ENCODE results near the gene SNU13. TPM values are rescaled to one million over a fixed set of nuclear protein-coding genes. Genes with fewer than 3 reads are reported as not detected.
A peak's percentile ranks its signal among the peaks of the same experiment; 100 is the strongest.
"Not testable (repeated sequence)": the region's sequence is repeated elsewhere in the genome, so short reads cannot be mapped to it uniquely, and the experiment has no call there.

The SNU13 gene
- total and polyA plus RNA-seq, 5 experiments from 2014 or later = 117 to 309 (median 226) TPM

- DNase-seq (no peak), ATAC-seq (no peak)
- Mint-ChIP-seq H3K4me3 (no peak overlapping the region), H3K27me3 (no peaks in the 10 kb centered on the region), H3K4me1 (peaks cover 14 to 35% (median 18%) of the 10 kb centered on the region in 4 donors), H3K27ac (peak overlapping the region in 7 of 10 donors; percentile 32 to 73 (median 57)), H3K36me3 (peaks cover 0 to 67% (median 6%) of the 10 kb centered on the region in 3 donors), H3K9me3 (no peaks in the 10 kb centered on the region)
- POLR2A ChIA-PET = no interaction called here
These were observed 13.8 kb downstream of the SNU13 start for GRCh38 chr22:41674846-41675340.

- peaks cover 9 to 33% (median 11%) of the 10 kb centered on the region in 4 donors for H3K4me1 Mint-ChIP-seq
- DNase-seq = no peak
- POLR2A ChIA-PET = no interaction called here
- peaks cover 0 to 51% (median 2%) of the 10 kb centered on the region in 3 donors for H3K36me3 Mint-ChIP-seq
- peak overlapping the region in 7 of 10 donors; percentile 7 to 68 (median 31) for H3K27ac Mint-ChIP-seq
- H3K4me3 Mint-ChIP-seq = no peak overlapping the region
- H3K9me3 Mint-ChIP-seq = no peaks in the 10 kb centered on the region
- H3K27me3 Mint-ChIP-seq = no peaks in the 10 kb centered on the region
- peak in 1 of 2 donors; percentile 22 for ATAC-seq
These were observed 15.7 kb downstream of the SNU13 start for GRCh38 chr22:41672780-41673509.

GRCh38 chr22:41672096-41672495 lies 16.6 kb downstream of the SNU13 start:
- Mint-ChIP-seq H3K36me3 (peaks cover 0 to 45% (median 2%) of the 10 kb centered on the region in 3 donors), H3K4me1 (peaks cover 8 to 32% (median 10%) of the 10 kb centered on the region in 4 donors)
- DNase-seq, H3K27me3 Mint-ChIP-seq, ATAC-seq, H3K9me3 Mint-ChIP-seq, H3K27ac Mint-ChIP-seq, H3K4me3 Mint-ChIP-seq: not testable (repeated sequence)
- POLR2A ChIA-PET = interaction anchor here (0.8 kb wide), 1 partner anchor 128 kb away, joined by 4 read pairs; the partner anchor contains the start of gene CCDC134

GRCh38 chr22:41668971-41669911 lies 19.4 kb downstream of the SNU13 start:
- Mint-ChIP-seq H3K4me3 (peak overlapping the region in 1 of 10 donors; percentile 36), H3K36me3 (peaks cover 0 to 31% (median 0%) of the 10 kb centered on the region in 3 donors), H3K27ac (peak overlapping the region in 9 of 10 donors; percentile 2 to 69 (median 60)), H3K27me3 (no peaks in the 10 kb centered on the region), H3K4me1 (peaks cover 5 to 24% (median 11%) of the 10 kb centered on the region in 4 donors), H3K9me3 (no peaks in the 10 kb centered on the region)
- no peak for DNase-seq
- ATAC-seq = no peak
- POLR2A ChIA-PET = interaction anchor here (0.6 to 1.6 kb wide), 3 partner anchors 13 to 296 kb away, joined by 3 to 4 read pairs (median 3); partner anchors contain the start of gene SNU13

GRCh38 chr22:41664951-41665350 lies 23.7 kb downstream of the SNU13 start:
- no peak for ATAC-seq
- Mint-ChIP-seq H3K36me3 (peaks cover 0 to 49% (median 19%) of the 10 kb centered on the region in 3 donors), H3K9me3 (no peaks in the 10 kb centered on the region), H3K4me1 (peaks cover 9 to 16% (median 11%) of the 10 kb centered on the region in 4 donors), H3K27ac (peak overlapping the region in 4 of 10 donors; percentile 68 to 80 (median 72)), H3K4me3 (no peak overlapping the region), H3K27me3 (no peaks in the 10 kb centered on the region)
- no peak for DNase-seq
- POLR2A ChIA-PET = interaction anchor here (0.6 to 3.5 kb wide), 3 partner anchors 23 to 281 kb away, joined by 3 to 35 read pairs (median 9); partner anchors contain the start of gene SNU13

- POLR2A ChIA-PET = interaction anchor here (0.6 kb wide), 1 partner anchor 281 kb away, joined by 3 read pairs; no protein-coding TSS in a partner anchor
- no peak for ATAC-seq
- Mint-ChIP-seq H3K9me3 (no peaks in the 10 kb centered on the region), H3K27me3 (no peaks in the 10 kb centered on the region), H3K4me3 (no peak overlapping the region), H3K27ac (peak overlapping the region in 6 of 10 donors; percentile 25 to 80 (median 63)), H3K36me3 (peaks cover 0 to 53% (median 19%) of the 10 kb centered on the region in 3 donors), H3K4me1 (peaks cover 9 to 16% (median 11%) of the 10 kb centered on the region in 4 donors)
- no peak for DNase-seq
These were observed 24.2 kb downstream of the SNU13 start for GRCh38 chr22:41664490-41664889.

GRCh38 chr22:41663594-41663993 lies 25.1 kb downstream of the SNU13 start:
- POLR2A ChIA-PET = interaction anchor here (0.7 kb wide), 1 partner anchor 192 kb away, joined by 3 read pairs; no protein-coding TSS in a partner anchor
- Mint-ChIP-seq H3K36me3 (peaks cover 0 to 62% (median 22%) of the 10 kb centered on the region in 3 donors), H3K27ac (peak overlapping the region in 7 of 10 donors; percentile 11 to 80 (median 43)), H3K4me1 (peaks cover 9 to 12% (median 10%) of the 10 kb centered on the region in 4 donors)
- not testable (repeated sequence) for ATAC-seq, H3K9me3 Mint-ChIP-seq, H3K4me3 Mint-ChIP-seq, H3K27me3 Mint-ChIP-seq, DNase-seq

- peak overlapping the region in 4 of 10 donors; percentile 28 to 79 (median 60) for H3K27ac Mint-ChIP-seq
- no peaks in the 10 kb centered on the region for H3K9me3 Mint-ChIP-seq
- DNase-seq (no peak), ATAC-seq (no peak)
- H3K4me1 Mint-ChIP-seq = peaks cover 2 to 7% (median 2%) of the 10 kb centered on the region in 4 donors
- H3K36me3 Mint-ChIP-seq = peaks cover 0 to 80% (median 22%) of the 10 kb centered on the region in 3 donors
- POLR2A ChIA-PET = no interaction called here
- H3K27me3 Mint-ChIP-seq = no peaks in the 10 kb centered on the region
- no peak overlapping the region for H3K4me3 Mint-ChIP-seq
These were observed 27.0 kb downstream of the SNU13 start for GRCh38 chr22:41661713-41662112.

GRCh38 chr22:41661088-41661487 lies 27.6 kb downstream of the SNU13 start:
- Mint-ChIP-seq H3K4me1 (peaks cover 0 to 7% (median 0%) of the 10 kb centered on the region in 4 donors), H3K27me3 (no peaks in the 10 kb centered on the region), H3K9me3 (no peaks in the 10 kb centered on the region), H3K27ac (peak overlapping the region in 3 of 10 donors; percentile 43 to 79 (median 79)), H3K36me3 (peaks cover 0 to 86% (median 22%) of the 10 kb centered on the region in 3 donors), H3K4me3 (no peak overlapping the region)
- no peak for ATAC-seq
- POLR2A ChIA-PET = no interaction called here
- no peak for DNase-seq

- no peak for ATAC-seq
- POLR2A ChIA-PET = interaction anchor here (0.5 kb wide), 1 partner anchor 18 kb away, joined by 4 read pairs; no protein-coding TSS in a partner anchor
These were observed 28.3 kb downstream of the SNU13 start for GRCh38 chr22:41660416-41660815.

GRCh38 chr22:41659941-41660340 lies 28.7 kb downstream of the SNU13 start:
- Mint-ChIP-seq H3K4me3 (no peak overlapping the region), H3K27me3 (no peaks in the 10 kb centered on the region), H3K27ac (peak overlapping the region in 6 of 10 donors; percentile 13 to 79 (median 58)), H3K4me1 (peaks cover 0 to 7% (median 0%) of the 10 kb centered on the region in 4 donors), H3K36me3 (peaks cover 0 to 93% (median 23%) of the 10 kb centered on the region in 3 donors), H3K9me3 (no peaks in the 10 kb centered on the region)
- DNase-seq (no peak), ATAC-seq (no peak)
- POLR2A ChIA-PET = no interaction called here

More at GRCh38 chr22:41660416-41660815, 28.3 kb downstream of the SNU13 start:
- no peak for DNase-seq
- peaks cover 0 to 92% (median 22%) of the 10 kb centered on the region in 3 donors for H3K36me3 Mint-ChIP-seq
- H3K9me3 Mint-ChIP-seq = no peaks in the 10 kb centered on the region
- H3K4me3 Mint-ChIP-seq = no peak overlapping the region
- H3K27ac Mint-ChIP-seq = peak overlapping the region in 8 of 10 donors; percentile 16 to 79 (median 67)
- H3K27me3 Mint-ChIP-seq = no peaks in the 10 kb centered on the region
- H3K4me1 Mint-ChIP-seq = peaks cover 0 to 7% (median 0%) of the 10 kb centered on the region in 4 donors

- Mint-ChIP-seq H3K36me3 (peaks cover 0 to 93% (median 28%) of the 10 kb centered on the region in 3 donors), H3K4me1 (peaks cover 0 to 7% (median 0%) of the 10 kb centered on the region in 4 donors), H3K4me3 (no peak overlapping the region), H3K9me3 (no peaks in the 10 kb centered on the region), H3K27ac (peak overlapping the region in 1 of 10 donors; percentile 48), H3K27me3 (no peaks in the 10 kb centered on the region)
- ATAC-seq (no peak), DNase-seq (no peak)
- POLR2A ChIA-PET = no interaction called here
These were observed 29.8 kb downstream of the SNU13 start for GRCh38 chr22:41658869-41659268.

All from naive thymus-derived CD8-positive, alpha-beta T cell (primary cell).